Panc1 (cell line): ENCODE results near the gene MYO18A. TPM values are rescaled to one million over a fixed set of nuclear protein-coding genes. Genes with fewer than 3 reads are reported as not detected.

Source experiments
- ATAC-seq: fragments of 200-7000 bp; cut with Tn5 transposase; 2 replicates; pipeline ENCODE4 v1.9.1; 2020; ENCODE audit warnings: mild to moderate bottlenecking, moderate library complexity
- BruUV-seq: library from RNA; stranded (reverse); fragments of 400-500 nt; replicated peaks from 2 replicates; lab custom pipeline; 2021; lab: Mats Ljungman, UMichigan
- CTCF ChIA-PET: fragments of 300-600 bp; sonication (Branson Sonifier 250); formaldehyde crosslinking; loops from one replicate; lab custom pipeline; 2022; ENCODE audit warnings: antibody characterized with exemption; lab: Charles Lee
- POLR2A ChIA-PET: fragments of 300-600 bp; sonication (Branson Sonifier 250); formaldehyde crosslinking; loops from one replicate; lab custom pipeline; 2022; ENCODE audit warnings: antibody characterized with exemption; lab: Charles Lee
- DNase-seq: peaks from one replicate; pipeline ENCODE4 v3.0.0-alpha.2; 2010; ENCODE audit warnings: low read depth, low spot score
- H3K27ac ChIP-seq: 2 replicates; pipeline ENCODE4 v1.5.1; 2011; ENCODE audit warnings: mild to moderate bottlenecking, low read length, inconsistent platforms
- H3K27me3 ChIP-seq: fragments of 200-500 bp; sonication (Bioruptor generic); 2 replicates; pipeline ENCODE4 v1.6.0; 2014; ENCODE audit warnings: low read length, inconsistent platforms; ENCODE audit not compliant: control insufficient read depth, insufficient read depth
- H3K36me3 ChIP-seq: fragments of 200-500 bp; sonication (Bioruptor generic); 2 replicates; pipeline ENCODE4 v1.5.1; 2014; ENCODE audit warnings: inconsistent platforms, mild to moderate bottlenecking, low read length, moderate library complexity; ENCODE audit not compliant: control insufficient read depth, insufficient read depth
- H3K4me1 ChIP-seq: 2 replicates; pipeline ENCODE4 v1.5.1; 2011; ENCODE audit warnings: inconsistent platforms, mild to moderate bottlenecking, low read length, moderate library complexity; ENCODE audit not compliant: control insufficient read depth, insufficient read depth
- H3K4me3 ChIP-seq, 2 experiments: 2 replicates each; pipeline ENCODE4 v1.5.1; 2011 to 2012; ENCODE audit warnings: low read depth in 2 of 2, low read length in 2 of 2, mild to moderate bottlenecking in 2 of 2, inconsistent platforms in 1 of 2, moderate library complexity in 1 of 2
- H3K9me3 ChIP-seq: fragments of 200-500 bp; sonication (Bioruptor generic); 2 replicates; pipeline ENCODE4 v1.5.1; 2014; ENCODE audit warnings: low read depth, mild to moderate bottlenecking, inconsistent platforms, low read length, moderate library complexity; ENCODE audit not compliant: control insufficient read depth, insufficient read depth
- POLR2AphosphoS5 ChIP-seq: IDR thresholded peaks from 2 replicates; pipeline ENCODE4 v1.6.1; 2012; ENCODE audit warnings: mild to moderate bottlenecking, low read depth, low read length, moderate library complexity
- SIN3A ChIP-seq: IDR thresholded peaks from 2 replicates; pipeline ENCODE4 v1.6.1; 2012; ENCODE audit warnings: low read depth, mild to moderate bottlenecking, low read length, moderate library complexity, borderline replicate concordance; ENCODE audit not compliant: insufficient read depth
- TCF7L2 ChIP-seq: IDR thresholded peaks from 2 replicates; pipeline ENCODE4 v1.6.1; 2011; ENCODE audit warnings: mild to moderate bottlenecking, low read depth, low read length, inconsistent platforms
- in situ Hi-C: cut with HindIII; loops from 2 replicates; pipeline ENCODE4 v1.10.0; 2016; ENCODE audit warnings: low sequenced_read_pairs, low pct_unique_long_range_greater_than_20kb
- intact Hi-C: fragments of 100-400 bp; cut with micrococcal nuclease; formaldehyde crosslinking; loops from one replicate; pipeline ENCODE4 v1.10.0; 2022; ENCODE audit not compliant: unreplicated experiment
- total RNA-seq: library from RNA; stranded (reverse); gene quantifications from one replicate; pipeline ENCODE4 v1.2.1, GENCODE V29; 2021; ENCODE audit not compliant: unreplicated experiment
- TF ChIP-seq, protein P1 (sequence below), 2 experiments: IDR thresholded peaks; 2 replicates each; pipeline ENCODE4 v1.6.1; 2011 to 2012; ENCODE audit warnings: low read depth in 2 of 2, control low read depth in 1 of 2, low read length in 1 of 2, mild to moderate bottlenecking in 1 of 2, moderate library complexity in 1 of 2; ENCODE audit not compliant: insufficient read depth in 1 of 2
- TF ChIP-seq, protein P2 (sequence below): fragments of 450-650 bp; IDR thresholded peaks from 2 replicates; pipeline ENCODE4 v1.5.1; 2017; ENCODE audit warnings: mild to moderate bottlenecking

The MYO18A gene
- total RNA-seq, 1 experiment from 2014 or later: 108 TPM

- POLR2A ChIA-PET: no interaction called here
- Histone ChIP-seq H3K27ac (no peak overlapping the region), H3K4me1 (peaks cover 30% of the 10 kb centered on the region), H3K9me3 (no peaks in the 10 kb centered on the region), H3K36me3 (no peaks in the 10 kb centered on the region), H3K27me3 (no peaks in the 10 kb centered on the region), H3K4me3 (no peak overlapping the region)
- CTCF ChIA-PET: interaction anchor here (0.6 to 1.1 kb wide), 4 partner anchors 16 to 236 kb away, joined by 3 to 6 read pairs (median 6); no protein-coding TSS in a partner anchor
- ATAC-seq (peak; percentile 54; the same call in 1 of the 2 replicates), DNase-seq (no peak)
- intact Hi-C loops: no loop called here
- TF ChIP-seq, protein P1, sequence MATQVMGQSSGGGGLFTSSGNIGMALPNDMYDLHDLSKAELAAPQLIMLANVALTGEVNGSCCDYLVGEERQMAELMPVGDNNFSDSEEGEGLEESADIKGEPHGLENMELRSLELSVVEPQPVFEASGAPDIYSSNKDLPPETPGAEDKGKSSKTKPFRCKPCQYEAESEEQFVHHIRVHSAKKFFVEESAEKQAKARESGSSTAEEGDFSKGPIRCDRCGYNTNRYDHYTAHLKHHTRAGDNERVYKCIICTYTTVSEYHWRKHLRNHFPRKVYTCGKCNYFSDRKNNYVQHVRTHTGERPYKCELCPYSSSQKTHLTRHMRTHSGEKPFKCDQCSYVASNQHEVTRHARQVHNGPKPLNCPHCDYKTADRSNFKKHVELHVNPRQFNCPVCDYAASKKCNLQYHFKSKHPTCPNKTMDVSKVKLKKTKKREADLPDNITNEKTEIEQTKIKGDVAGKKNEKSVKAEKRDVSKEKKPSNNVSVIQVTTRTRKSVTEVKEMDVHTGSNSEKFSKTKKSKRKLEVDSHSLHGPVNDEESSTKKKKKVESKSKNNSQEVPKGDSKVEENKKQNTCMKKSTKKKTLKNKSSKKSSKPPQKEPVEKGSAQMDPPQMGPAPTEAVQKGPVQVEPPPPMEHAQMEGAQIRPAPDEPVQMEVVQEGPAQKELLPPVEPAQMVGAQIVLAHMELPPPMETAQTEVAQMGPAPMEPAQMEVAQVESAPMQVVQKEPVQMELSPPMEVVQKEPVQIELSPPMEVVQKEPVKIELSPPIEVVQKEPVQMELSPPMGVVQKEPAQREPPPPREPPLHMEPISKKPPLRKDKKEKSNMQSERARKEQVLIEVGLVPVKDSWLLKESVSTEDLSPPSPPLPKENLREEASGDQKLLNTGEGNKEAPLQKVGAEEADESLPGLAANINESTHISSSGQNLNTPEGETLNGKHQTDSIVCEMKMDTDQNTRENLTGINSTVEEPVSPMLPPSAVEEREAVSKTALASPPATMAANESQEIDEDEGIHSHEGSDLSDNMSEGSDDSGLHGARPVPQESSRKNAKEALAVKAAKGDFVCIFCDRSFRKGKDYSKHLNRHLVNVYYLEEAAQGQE (IDR thresholded peaks at IDR 0.05; ENCODE audit: insufficient read depth in 1 of 2, low read depth in 2 of 2, low read length in 1 of 2): no peak
- TF ChIP-seq SIN3A (no peak), TCF7L2 (no peak), POLR2AphosphoS5 (no peak)
- TF ChIP-seq, protein P2, sequence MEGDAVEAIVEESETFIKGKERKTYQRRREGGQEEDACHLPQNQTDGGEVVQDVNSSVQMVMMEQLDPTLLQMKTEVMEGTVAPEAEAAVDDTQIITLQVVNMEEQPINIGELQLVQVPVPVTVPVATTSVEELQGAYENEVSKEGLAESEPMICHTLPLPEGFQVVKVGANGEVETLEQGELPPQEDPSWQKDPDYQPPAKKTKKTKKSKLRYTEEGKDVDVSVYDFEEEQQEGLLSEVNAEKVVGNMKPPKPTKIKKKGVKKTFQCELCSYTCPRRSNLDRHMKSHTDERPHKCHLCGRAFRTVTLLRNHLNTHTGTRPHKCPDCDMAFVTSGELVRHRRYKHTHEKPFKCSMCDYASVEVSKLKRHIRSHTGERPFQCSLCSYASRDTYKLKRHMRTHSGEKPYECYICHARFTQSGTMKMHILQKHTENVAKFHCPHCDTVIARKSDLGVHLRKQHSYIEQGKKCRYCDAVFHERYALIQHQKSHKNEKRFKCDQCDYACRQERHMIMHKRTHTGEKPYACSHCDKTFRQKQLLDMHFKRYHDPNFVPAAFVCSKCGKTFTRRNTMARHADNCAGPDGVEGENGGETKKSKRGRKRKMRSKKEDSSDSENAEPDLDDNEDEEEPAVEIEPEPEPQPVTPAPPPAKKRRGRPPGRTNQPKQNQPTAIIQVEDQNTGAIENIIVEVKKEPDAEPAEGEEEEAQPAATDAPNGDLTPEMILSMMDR: no peak
- BruUV-seq: no TSS peak
- in situ Hi-C loops: no loop called here
Observed at GRCh38 chr17:29140051-29140621, 40.1 kb downstream of the MYO18A start.

DNA sequence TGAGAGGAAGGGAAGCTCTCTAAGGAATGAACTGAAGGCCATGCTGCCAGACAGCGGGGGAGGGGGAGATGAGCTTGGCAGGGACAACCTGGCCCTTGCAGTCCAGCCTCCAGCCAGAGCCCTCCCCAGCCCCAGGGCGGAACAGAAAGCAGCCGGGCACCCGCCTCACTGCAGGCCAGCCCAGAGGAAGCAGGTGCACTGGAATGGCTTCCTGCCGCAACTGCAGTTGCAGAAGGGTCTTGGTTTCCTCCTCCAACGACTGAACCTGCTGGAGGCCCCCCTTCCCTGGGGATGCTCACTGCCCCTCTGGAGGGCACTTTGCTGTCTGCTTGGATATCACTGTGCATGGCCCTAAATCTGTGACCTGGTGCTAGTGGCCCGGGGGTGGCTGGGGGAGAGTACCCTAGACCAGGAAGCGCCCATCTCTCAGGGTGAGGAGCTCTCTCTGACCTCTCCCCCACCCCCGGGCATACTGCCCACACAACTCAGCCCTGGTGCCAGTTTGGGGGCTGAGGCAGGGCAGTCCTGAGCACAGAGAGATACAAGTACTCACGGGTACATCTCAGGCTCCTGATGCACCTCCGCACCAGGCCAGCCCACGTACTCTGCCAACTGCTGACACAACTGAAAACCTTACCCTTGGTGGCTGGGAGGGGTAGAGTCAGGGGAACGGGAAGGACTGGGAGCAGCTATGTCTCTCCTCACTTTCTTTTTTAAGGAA lies 41.1 kb downstream of the MYO18A start:
- Histone ChIP-seq H3K27me3 (no peaks in the 10 kb centered on the region), H3K27ac (no peak overlapping the region; the same call in 1 of the 2 replicates), H3K4me3 (no peak overlapping the region), H3K36me3 (no peaks in the 10 kb centered on the region), H3K4me1 (peaks cover 28% of the 10 kb centered on the region), H3K9me3 (no peaks in the 10 kb centered on the region)
- no peak for DNase-seq
- ChIA-PET CTCF (interaction anchor here (0.7 to 1.1 kb wide), 3 partner anchors 15 to 173 kb away, joined by 3 to 5 read pairs (median 3); no protein-coding TSS in a partner anchor), POLR2A (no interaction called here)
- in situ Hi-C loops: no loop called here
- TF ChIP-seq TCF7L2 (no peak), POLR2AphosphoS5 (no peak), SIN3A (no peak)
- TF ChIP-seq, protein P2: no peak
- TF ChIP-seq, protein P1 (IDR thresholded peaks at IDR 0.05; ENCODE audit: insufficient read depth in 1 of 2, low read depth in 2 of 2, low read length in 1 of 2): no peak
- no TSS peak for BruUV-seq
- intact Hi-C loops: no loop called here
- ATAC-seq: no peak
